CD14-positive monocyte (primary cell): Measurements from ENCODE around the gene SLC28A3. TPM values are rescaled to one million over a fixed set of nuclear protein-coding genes. Genes with fewer than 3 reads are reported as not detected.

Source experiments
- DNase-seq, 3 donors: peaks; one replicate each; pipeline ENCODE4 v3.0.0-alpha.2; 2011 to 2022
- H2AFZ ChIP-seq: 2 replicates; pipeline ENCODE4 v1.6.0; 2012; ENCODE audit warnings: mild to moderate bottlenecking, low read depth, low read length, inconsistent platforms; ENCODE audit not compliant: insufficient read depth, poor library complexity, severe bottlenecking
- H3K27ac ChIP-seq, 2 donors: 1 replicate in 1 of 2; 2 replicates in 1 of 2; pipeline ENCODE4 v1.5.1; 2012 to 2013; ENCODE audit warnings: low read length in 2 of 2, control low read depth in 1 of 2, inconsistent platforms in 1 of 2, low read depth in 1 of 2, mild to moderate bottlenecking in 1 of 2
- H3K27me3 ChIP-seq, 2 donors: one replicate each; pipeline versions ENCODE4 v1.6.0 to v1.6.1; 2011 to 2013; ENCODE audit warnings: low read length in 2 of 2; ENCODE audit not compliant: control insufficient read depth in 2 of 2, insufficient read depth in 2 of 2
- H3K36me3 ChIP-seq, 2 donors: replicated peaks in 1 of 2; 1 replicate in 1 of 2; 2 replicates in 1 of 2; pipeline versions ENCODE4 v1.5.1 to v1.6.1; 2012 to 2013; ENCODE audit warnings: low read length in 2 of 2, control low read depth in 1 of 2, inconsistent platforms in 1 of 2, mild to moderate bottlenecking in 1 of 2; ENCODE audit not compliant: insufficient read depth in 2 of 2, control insufficient read depth in 1 of 2
- H3K4me1 ChIP-seq, 2 donors: 1 replicate in 1 of 2; 2 replicates in 1 of 2; pipeline versions ENCODE4 v1.5.1 to v1.6.1; 2012 to 2013; ENCODE audit warnings: low read length in 2 of 2, control low read depth in 1 of 2, inconsistent platforms in 1 of 2, mild to moderate bottlenecking in 1 of 2, moderate library complexity in 1 of 2; ENCODE audit not compliant: insufficient read depth in 2 of 2, control insufficient read depth in 1 of 2
- H3K4me2 ChIP-seq: replicated peaks from 2 replicates; pipeline ENCODE3; 2012; ENCODE audit warnings: low read length, moderate library complexity, mild to moderate bottlenecking; ENCODE audit not compliant: poor library complexity, severe bottlenecking; ENCODE audit errors: extremely low read depth
- H3K4me3 ChIP-seq, 3 experiments: fragments of 200-600 bp in 1 of 3; sonication (generic) in 1 of 3; replicated peaks in 1 of 3; 1 replicate in 2 of 3; 2 replicates in 1 of 3; pipeline ENCODE4 v1.5.1; 2011 to 2013; ENCODE audit warnings: low read length in 3 of 3, mild to moderate bottlenecking in 3 of 3, control low read depth in 2 of 3, low read depth in 2 of 3, inconsistent platforms in 1 of 3, moderate library complexity in 1 of 3
- H3K79me2 ChIP-seq: 2 replicates; pipeline ENCODE4 v1.6.0; 2012; ENCODE audit warnings: mild to moderate bottlenecking, control low read depth, inconsistent platforms, low read length, moderate library complexity; ENCODE audit not compliant: insufficient read depth
- H3K9ac ChIP-seq: 2 replicates; pipeline ENCODE4 v1.6.0; 2017; ENCODE audit warnings: low read length, mild to moderate bottlenecking; ENCODE audit not compliant: insufficient read depth, poor library complexity, severe bottlenecking
- H3K9me3 ChIP-seq, 2 donors: replicated peaks in 1 of 2; 1 replicate in 1 of 2; 2 replicates in 1 of 2; pipeline versions ENCODE4 v1.5.1 to v1.6.1; 2012 to 2013; ENCODE audit warnings: low read length in 2 of 2, control low read depth in 1 of 2; ENCODE audit not compliant: control insufficient read depth in 1 of 2, insufficient read depth in 1 of 2
- H4K20me1 ChIP-seq: 2 replicates; pipeline ENCODE4 v1.6.0; 2012; ENCODE audit warnings: mild to moderate bottlenecking, low read length, control low read depth, moderate library complexity; ENCODE audit not compliant: insufficient read depth
- H3K27ac Mint-ChIP-seq, 7 donors: one replicate each; pipeline ENCODE4 v1.8.0; 2020; ENCODE audit warnings: mild to moderate bottlenecking in 7 of 7, mixed read lengths in 7 of 7, moderate library complexity in 6 of 7, inconsistent platforms in 2 of 7
- H3K27me3 Mint-ChIP-seq, 3 donors: one replicate each; pipeline ENCODE4 v1.8.0; 2021 to 2022; ENCODE audit warnings: low read depth in 3 of 3, mild to moderate bottlenecking in 3 of 3, mixed read lengths in 3 of 3, moderate library complexity in 3 of 3, inconsistent platforms in 1 of 3
- H3K36me3 Mint-ChIP-seq, 2 donors: one replicate each; pipeline ENCODE4 v1.8.0; 2020; ENCODE audit warnings: mixed read lengths in 2 of 2, inconsistent platforms in 1 of 2, mild to moderate bottlenecking in 1 of 2
- H3K4me1 Mint-ChIP-seq: one replicate; pipeline ENCODE4 v1.8.0; 2020; ENCODE audit warnings: mild to moderate bottlenecking, mixed read lengths
- H3K4me3 Mint-ChIP-seq, 2 donors: one replicate each; pipeline ENCODE4 v1.8.0; 2020; ENCODE audit warnings: mild to moderate bottlenecking in 2 of 2, mixed read lengths in 2 of 2, moderate library complexity in 1 of 2
- H3K9me3 Mint-ChIP-seq, 7 donors: one replicate each; pipeline ENCODE4 v1.8.0; 2020 to 2022; ENCODE audit warnings: mixed read lengths in 7 of 7, mild to moderate bottlenecking in 6 of 7, moderate library complexity in 6 of 7, inconsistent platforms in 2 of 7
- CTCF ChIP-seq: fragments of 200-600 bp; IDR thresholded peaks from one replicate; pipeline ENCODE4 v1.8.0; 2022; ENCODE audit warnings: antibody characterized with exemption, mild to moderate bottlenecking
- WGBS: methylation state at CpG from one replicate; pipeline ENCODE4 v1.1.5; 2013; ENCODE audit warnings: missing lambda C conversion rate; ENCODE audit not compliant: insufficient coverage; 5-methylcytosine and 5-hydroxymethylcytosine counted together
- intact Hi-C, 2 donors: fragments of 100-400 bp; cut with micrococcal nuclease; formaldehyde crosslinking; loops; one replicate each; pipeline versions ENCODE4 v1.15.0 to v1.15.1; 2023
- polyA plus RNA-seq, 3 donors: library from polyadenylated mRNA; depleted of rRNA in 1 of 3; unstranded in 2 of 3; stranded (reverse) in 1 of 3; fragments of 300-500 nt in 2 of 3; fragments of >200 nt in 1 of 3; fragmentation: Illumina TruSeq in 2 of 3; gene quantifications; 1 replicate in 2 of 3; 2 replicates in 1 of 3; pipeline ENCODE4 v1.2.3, GENCODE V29; 2012 to 2021

Gene SLC28A3
- polyA plus RNA-seq, 3 donors, result 1.9 TPM; not detected in 2

DNA sequence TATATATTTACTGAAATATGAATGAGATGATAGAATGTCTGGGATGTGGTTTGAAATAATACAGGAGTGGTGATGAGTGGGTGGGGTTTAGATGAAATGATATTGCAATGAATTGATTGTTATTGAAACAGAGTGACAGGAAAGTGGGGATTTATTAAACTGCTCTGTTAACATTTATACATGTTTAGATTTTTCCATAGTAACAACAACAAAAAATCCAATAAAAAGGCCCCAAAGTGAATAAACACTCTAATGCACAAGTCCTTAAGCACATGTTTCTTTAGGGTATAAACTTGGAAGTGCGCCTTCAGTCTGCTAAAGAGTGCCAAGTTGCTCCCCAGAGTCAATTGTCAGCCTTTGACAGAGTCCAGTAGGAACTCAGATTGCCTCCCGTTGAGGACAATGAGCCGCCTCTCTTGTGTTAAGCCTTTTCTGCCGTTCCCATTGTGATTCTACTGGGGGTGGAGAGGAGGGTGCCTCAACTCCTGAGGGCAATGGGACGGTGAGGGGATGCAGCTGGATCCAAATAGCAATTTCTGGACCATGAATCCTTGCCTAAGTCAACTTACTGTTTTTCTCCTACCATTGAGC lies 112.3 kb downstream of the SLC28A3 start:
- H3K36me3 Mint-ChIP-seq, result no peaks in the 10 kb centered on the region
- peaks cover 0 to 5% (median 0%) of the 10 kb centered on the region in 7 donors for H3K9me3 Mint-ChIP-seq
- no peaks in the 10 kb centered on the region for H3K4me1 Mint-ChIP-seq
- no peak overlapping the region for H3K27ac ChIP-seq
- H3K9me3 ChIP-seq, result no peaks in the 10 kb centered on the region
- no peak overlapping the region for H3K4me3 Mint-ChIP-seq
- intact Hi-C loops, result no loop called here
- H3K27ac Mint-ChIP-seq, result no peak overlapping the region
- no peak overlapping the region for H3K4me3 ChIP-seq
- H3K4me2 ChIP-seq, result no peak overlapping the region
- H2AFZ ChIP-seq, result no peak overlapping the region
- H3K27me3 ChIP-seq, result no peaks in the 10 kb centered on the region
- H3K9ac ChIP-seq, result no peak overlapping the region
- no peak for DNase-seq
- WGBS, result 83% methylated on average over 2 of the region's 5 CpGs
- no peaks in the 10 kb centered on the region for H3K36me3 ChIP-seq
- no peaks in the 10 kb centered on the region for H3K4me1 ChIP-seq
- TF ChIP-seq CTCF, result no peak
- no peaks in the 10 kb centered on the region for H3K79me2 ChIP-seq
- no peaks in the 10 kb centered on the region for H4K20me1 ChIP-seq
- H3K27me3 Mint-ChIP-seq, result peaks cover 0 to 2% (median 0%) of the 10 kb centered on the region in 3 donors

DNA sequence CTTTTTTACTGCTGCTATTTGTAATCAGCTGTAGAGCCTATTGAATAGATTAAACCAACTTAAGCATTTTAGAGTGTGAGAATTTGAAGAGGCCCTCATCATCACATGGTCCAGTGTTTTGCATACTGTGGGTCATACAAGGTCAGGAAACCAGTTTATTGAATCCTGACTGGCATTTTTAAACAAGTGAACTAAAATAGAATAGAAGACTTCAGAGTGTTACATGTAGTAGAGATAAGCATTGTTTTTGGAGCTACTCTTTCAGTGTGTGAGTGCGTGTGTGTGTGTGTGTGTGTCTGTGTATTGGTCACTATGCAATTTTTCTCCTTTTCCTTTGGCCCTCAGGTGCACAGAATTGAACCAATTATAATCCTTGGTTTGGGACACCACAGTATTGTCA lies 114.4 kb downstream of the SLC28A3 start:
- H3K4me1 Mint-ChIP-seq, result no peaks in the 10 kb centered on the region
- Histone ChIP-seq H3K4me1 (no peaks in the 10 kb centered on the region), H3K79me2 (no peaks in the 10 kb centered on the region), H3K4me3 (no peak overlapping the region), H3K27me3 (no peaks in the 10 kb centered on the region), H3K36me3 (no peaks in the 10 kb centered on the region), H3K27ac (no peak overlapping the region), H4K20me1 (no peaks in the 10 kb centered on the region), H2AFZ (no peak overlapping the region), H3K4me2 (no peak overlapping the region), H3K9ac (no peak overlapping the region), H3K9me3 (no peaks in the 10 kb centered on the region)
- no peak for DNase-seq
- H3K36me3 Mint-ChIP-seq, result no peaks in the 10 kb centered on the region
- H3K27me3 Mint-ChIP-seq, result peaks cover 0 to 2% (median 0%) of the 10 kb centered on the region in 3 donors
- H3K4me3 Mint-ChIP-seq, result no peak overlapping the region
- H3K9me3 Mint-ChIP-seq, result peaks cover 0 to 18% (median 3%) of the 10 kb centered on the region in 7 donors
- no peak overlapping the region for H3K27ac Mint-ChIP-seq
- intact Hi-C loops, result no loop called here
- 57% methylated on average over 1 of the region's 1 CpG for WGBS
- no peak for TF ChIP-seq CTCF
